Measurements from ENCODE around the gene MUCL3.

DNA sequence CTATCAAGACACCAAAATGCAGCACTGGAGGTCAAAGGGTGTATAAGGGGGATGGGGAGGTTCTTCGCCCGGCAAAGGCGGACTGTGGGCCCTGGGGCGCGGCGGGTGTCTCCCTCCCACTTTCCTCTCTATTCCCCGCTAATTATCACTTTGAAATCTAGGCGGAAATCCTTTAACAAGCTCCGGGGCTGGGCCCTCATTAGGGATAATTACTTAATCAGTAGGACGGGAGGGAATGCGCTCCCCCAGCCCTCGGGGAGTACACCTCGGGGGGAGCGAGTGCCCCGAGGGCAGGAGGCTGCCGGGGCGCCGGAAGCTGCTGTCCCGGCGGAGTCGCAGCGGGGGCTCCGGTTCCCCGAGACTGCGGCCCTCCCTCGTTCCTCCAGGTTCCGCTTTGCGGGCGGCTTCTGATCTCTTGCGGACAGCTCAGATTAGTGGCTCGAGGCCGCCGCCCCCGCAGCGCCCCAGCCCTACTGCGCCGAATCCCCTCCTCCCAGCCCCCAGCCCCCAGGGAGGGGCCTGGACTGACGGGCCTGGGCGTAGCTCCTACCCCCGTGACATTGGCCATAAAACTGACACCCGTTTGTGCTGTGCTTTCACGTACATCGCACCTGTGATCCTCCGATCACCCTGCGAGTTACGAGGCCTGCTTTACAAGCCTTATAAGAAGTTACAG is 14.7 kb downstream of the MUCL3 start:
- TF ChIP-seq, protein P1, sequence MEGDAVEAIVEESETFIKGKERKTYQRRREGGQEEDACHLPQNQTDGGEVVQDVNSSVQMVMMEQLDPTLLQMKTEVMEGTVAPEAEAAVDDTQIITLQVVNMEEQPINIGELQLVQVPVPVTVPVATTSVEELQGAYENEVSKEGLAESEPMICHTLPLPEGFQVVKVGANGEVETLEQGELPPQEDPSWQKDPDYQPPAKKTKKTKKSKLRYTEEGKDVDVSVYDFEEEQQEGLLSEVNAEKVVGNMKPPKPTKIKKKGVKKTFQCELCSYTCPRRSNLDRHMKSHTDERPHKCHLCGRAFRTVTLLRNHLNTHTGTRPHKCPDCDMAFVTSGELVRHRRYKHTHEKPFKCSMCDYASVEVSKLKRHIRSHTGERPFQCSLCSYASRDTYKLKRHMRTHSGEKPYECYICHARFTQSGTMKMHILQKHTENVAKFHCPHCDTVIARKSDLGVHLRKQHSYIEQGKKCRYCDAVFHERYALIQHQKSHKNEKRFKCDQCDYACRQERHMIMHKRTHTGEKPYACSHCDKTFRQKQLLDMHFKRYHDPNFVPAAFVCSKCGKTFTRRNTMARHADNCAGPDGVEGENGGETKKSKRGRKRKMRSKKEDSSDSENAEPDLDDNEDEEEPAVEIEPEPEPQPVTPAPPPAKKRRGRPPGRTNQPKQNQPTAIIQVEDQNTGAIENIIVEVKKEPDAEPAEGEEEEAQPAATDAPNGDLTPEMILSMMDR (IDR thresholded peaks at IDR 0.05) = no peak
- TF ChIP-seq POLR2A (IDR thresholded peaks at IDR 0.05) (no peak), POLR2AphosphoS5 (IDR thresholded peaks at IDR 0.05) (no peak)

Measured in gastroesophageal sphincter (tissue), 3 donors.